GM23248 (cell line): ENCODE measurements around the gene ANAPC2. TPM values are rescaled to one million over a fixed set of nuclear protein-coding genes. Genes with fewer than 3 reads are reported as not detected.

Source experiments
- DNase-seq: peaks from one replicate; pipeline ENCODE4 v3.0.0-alpha.2; 2015
- H2AFZ ChIP-seq: fragments of 200-600 bp; sonication (generic); 2 replicates; pipeline ENCODE4 v1.6.1; 2016; ENCODE audit warnings: antibody characterized with exemption
- H3F3A ChIP-seq: fragments of 200-600 bp; sonication (generic); 2 replicates; pipeline ENCODE4 v1.6.1; 2016; ENCODE audit warnings: mild to moderate bottlenecking, antibody characterized with exemption, mixed run types; ENCODE audit not compliant: insufficient read depth
- H3K27ac ChIP-seq: fragments of 200-600 bp; sonication (generic); 2 replicates; pipeline ENCODE4 v1.5.1; 2016; ENCODE audit warnings: mild to moderate bottlenecking
- H3K27me3 ChIP-seq: fragments of 200-600 bp; sonication (generic); replicated peaks from 2 replicates; pipeline ENCODE4 v1.6.1; 2016; ENCODE audit warnings: mild to moderate bottlenecking; ENCODE audit not compliant: insufficient read depth
- H3K36me3 ChIP-seq: fragments of 200-600 bp; sonication (generic); 2 replicates; pipeline ENCODE4 v1.6.1; 2016; ENCODE audit warnings: low read depth, mild to moderate bottlenecking
- H3K4me1 ChIP-seq: fragments of 200-600 bp; sonication (generic); 2 replicates; pipeline ENCODE4 v1.6.1; 2016; ENCODE audit warnings: mild to moderate bottlenecking; ENCODE audit not compliant: insufficient read depth
- H3K4me2 ChIP-seq: fragments of 200-600 bp; sonication (generic); one replicate; pipeline ENCODE4 v1.6.1; 2016; ENCODE audit warnings: mild to moderate bottlenecking; ENCODE audit not compliant: unreplicated experiment
- H3K4me3 ChIP-seq: fragments of 200-600 bp; sonication (generic); 2 replicates; pipeline ENCODE4 v1.5.1; 2016; ENCODE audit warnings: mild to moderate bottlenecking
- H3K79me2 ChIP-seq: fragments of 200-600 bp; sonication (generic); 2 replicates; pipeline ENCODE4 v1.6.1; 2016; ENCODE audit warnings: mild to moderate bottlenecking; ENCODE audit not compliant: insufficient read depth
- H3K9ac ChIP-seq: fragments of 200-600 bp; sonication (generic); 2 replicates; pipeline ENCODE4 v1.6.1; 2016; ENCODE audit warnings: mild to moderate bottlenecking
- H3K9me2 ChIP-seq: fragments of 200-600 bp; sonication (generic); 2 replicates; pipeline ENCODE4 v1.6.1; 2016; ENCODE audit warnings: mixed run types, mild to moderate bottlenecking, moderate library complexity; ENCODE audit not compliant: insufficient read depth
- H3K9me3 ChIP-seq: fragments of 200-600 bp; sonication (generic); one replicate; pipeline ENCODE4 v1.6.1; 2017; ENCODE audit warnings: low read depth
- H4K20me1 ChIP-seq: fragments of 200-600 bp; sonication (generic); 2 replicates; pipeline ENCODE4 v1.6.0; 2016; ENCODE audit not compliant: insufficient read depth
- EZH2 ChIP-seq: fragments of 200-600 bp; sonication (generic); IDR thresholded peaks from 2 replicates; pipeline ENCODE4 v1.6.1; 2018; ENCODE audit warnings: antibody characterized with exemption, mild to moderate bottlenecking; ENCODE audit not compliant: insufficient read depth, poor library complexity, severe bottlenecking
- EZH2phosphoT487 ChIP-seq: fragments of 200-600 bp; sonication (generic); IDR thresholded peaks from 2 replicates; pipeline ENCODE4 v1.6.1; 2018; ENCODE audit warnings: antibody characterized with exemption, moderate library complexity, mild to moderate bottlenecking, low read depth; ENCODE audit not compliant: insufficient read depth
- WGBS, 2 experiments: methylation state at CpG; one replicate each; pipeline ENCODE4 v1.1.6; 2015 to 2017; ENCODE audit warnings: low lambda C conversion rate in 2 of 2, low coverage in 1 of 2; ENCODE audit errors: missing lambda C conversion rate in 2 of 2; 5-methylcytosine and 5-hydroxymethylcytosine counted together
- in situ Hi-C: fragments of 300-500 bp; cut with MboI; formaldehyde crosslinking; loops from 2 replicates; pipeline ENCODE4 v1.15.0; 2020
- polyA plus RNA-seq: library from polyadenylated mRNA; unstranded; fragments of >200 nt; fragmentation: Nextera tagmentation; extraction: Ambion mirVana; gene quantifications from 2 replicates; pipeline ENCODE4 v1.2.1, GENCODE V29; 2016
- total RNA-seq: library from RNA; depleted of rRNA; stranded (reverse); fragments of >200 nt; shearing (Covaris generic); gene quantifications from 2 replicates; pipeline ENCODE4 v1.2.3, GENCODE V29; 2014

ANAPC2 gene
- total and polyA plus RNA-seq, 2 experiments from 2014 or later = 13.6 to 24.0 TPM

- Histone ChIP-seq H3K9ac (no peak overlapping the region), H3K4me2 (no peak overlapping the region), H3K9me2 (no peaks in the 10 kb centered on the region), H3F3A (peaks cover 8% of the 10 kb centered on the region), H4K20me1 (no peaks in the 10 kb centered on the region), H3K27me3 (no peaks in the 10 kb centered on the region), H3K36me3 (no peaks in the 10 kb centered on the region), H3K4me3 (no peak overlapping the region), H3K79me2 (peaks cover 94% of the 10 kb centered on the region), H3K27ac (no peak overlapping the region), H3K9me3 (no peaks in the 10 kb centered on the region), H2AFZ (no peak overlapping the region), H3K4me1 (peaks cover 16% of the 10 kb centered on the region)
- TF ChIP-seq EZH2phosphoT487 = no peak
- TF ChIP-seq EZH2 = no peak
- no peak for DNase-seq
- in situ Hi-C loops = no loop called here
- WGBS, 2 experiments = 70 to 72% methylated on average over 10 of the region's 16 CpGs
These were observed 6.0 kb upstream of the ANAPC2 start for GRCh38 chr9:137194388-137194787.

- no peaks in the 10 kb centered on the region for H3K36me3 ChIP-seq
- no peaks in the 10 kb centered on the region for H3K9me2 ChIP-seq
- no peak overlapping the region for H3K9ac ChIP-seq
- H3K9me3 ChIP-seq = no peaks in the 10 kb centered on the region
- H3K4me1 ChIP-seq = peaks cover 14% of the 10 kb centered on the region
- no peak for TF ChIP-seq EZH2phosphoT487
- 79 to 80% methylated on average over 11 to 14 of the region's 14 CpGs for WGBS, 2 experiments
- in situ Hi-C loops = no loop called here
- peaks cover 10% of the 10 kb centered on the region for H3F3A ChIP-seq
- no peak overlapping the region for H3K4me2 ChIP-seq
- H4K20me1 ChIP-seq = no peaks in the 10 kb centered on the region
- H2AFZ ChIP-seq = no peak overlapping the region
- H3K79me2 ChIP-seq = peaks cover 89% of the 10 kb centered on the region
- H3K27me3 ChIP-seq = no peaks in the 10 kb centered on the region
- no peak overlapping the region for H3K4me3 ChIP-seq
- H3K27ac ChIP-seq = no peak overlapping the region
- no peak for DNase-seq
These were observed 5.4 kb upstream of the ANAPC2 start for GRCh38 chr9:137193771-137194170.

GRCh38 chr9:137192859-137193258 is 4.5 kb upstream of the ANAPC2 start:
- Histone ChIP-seq H4K20me1 (no peaks in the 10 kb centered on the region), H3K9me2 (no peaks in the 10 kb centered on the region), H3K4me3 (no peak overlapping the region), H3K4me2 (no peak overlapping the region), H3K9me3 (no peaks in the 10 kb centered on the region), H2AFZ (no peak overlapping the region), H3K4me1 (peaks cover 8% of the 10 kb centered on the region), H3K79me2 (peaks cover 83% of the 10 kb centered on the region), H3K9ac (no peak overlapping the region), H3K36me3 (no peaks in the 10 kb centered on the region), H3F3A (peaks cover 10% of the 10 kb centered on the region), H3K27me3 (no peaks in the 10 kb centered on the region), H3K27ac (no peak overlapping the region)
- 45 to 51% methylated on average over 2 of the region's 2 CpGs for WGBS, 2 experiments
- in situ Hi-C loops = no loop called here
- DNase-seq = no peak
- no peak for TF ChIP-seq EZH2
- TF ChIP-seq EZH2phosphoT487 = no peak

- WGBS, 2 experiments = 77 to 90% methylated on average over 4 to 10 of the region's 10 CpGs
- Histone ChIP-seq H3K4me2 (no peak overlapping the region), H3K27me3 (no peaks in the 10 kb centered on the region), H4K20me1 (no peaks in the 10 kb centered on the region), H3F3A (peaks cover 10% of the 10 kb centered on the region), H3K9me3 (no peaks in the 10 kb centered on the region), H3K36me3 (no peaks in the 10 kb centered on the region), H3K4me3 (no peak overlapping the region), H3K79me2 (peaks cover 83% of the 10 kb centered on the region), H3K9me2 (no peaks in the 10 kb centered on the region), H3K9ac (no peak overlapping the region), H3K27ac (no peak overlapping the region), H3K4me1 (peaks cover 8% of the 10 kb centered on the region), H2AFZ (no peak overlapping the region)
- no peak for DNase-seq
- in situ Hi-C loops = no loop called here
- TF ChIP-seq EZH2phosphoT487 = no peak
- no peak for TF ChIP-seq EZH2
These were observed 4.1 kb upstream of the ANAPC2 start for GRCh38 chr9:137192448-137192780.
